H1 (cell line): Measurements from ENCODE around the gene ACAP3. TPM values are rescaled to one million over a fixed set of nuclear protein-coding genes. Genes with fewer than 3 reads are reported as not detected.

Experiments used
- polyA plus RNA-seq, 7 experiments: library from polyadenylated mRNA; depleted of rRNA in 3 of 7; stranded (reverse) in 5 of 7; unstranded in 2 of 7; fragments of >200 nt in 5 of 7; fragments of 200-250 nt in 2 of 7; gene quantifications; 1 replicate in 5 of 7; 2 replicates in 1 of 7; 4 replicates in 1 of 7; pipeline versions ENCODE4 v1.2.1 to v1.2.3, GENCODE V29; 2011 to 2013; ENCODE audit warnings: missing spikeins in 2 of 7, mixed read lengths in 2 of 7
- total RNA-seq: library from RNA; stranded (reverse); fragmentation: NEBNext Ultra II Directional; extraction: Animal tissue kit (Norgen Biotek cat#: 25700); gene quantifications from 2 replicates; pipeline ENCODE4 v1.2.1, GENCODE V29; 2021
- TF ChIP-seq, protein P1 (sequence below): fragments of 300-600 bp; sonication (generic); IDR thresholded peaks from 2 replicates; pipeline ENCODE4 v1.7.1; 2012; ENCODE audit warnings: low read length, moderate library complexity, mild to moderate bottlenecking, inconsistent platforms; ENCODE audit not compliant: insufficient replicate concordance

ACAP3 gene
- total and polyA plus RNA-seq, 2 of the 8 experiments (the other 6 are each of a cell fraction or from before 2014, with no cell fraction given) = 14.8 to 28.3 TPM

GRCh38 chr1:1281533-1282321, 26.0 kb downstream of the ACAP3 start (continued):
- TF ChIP-seq, protein P1, sequence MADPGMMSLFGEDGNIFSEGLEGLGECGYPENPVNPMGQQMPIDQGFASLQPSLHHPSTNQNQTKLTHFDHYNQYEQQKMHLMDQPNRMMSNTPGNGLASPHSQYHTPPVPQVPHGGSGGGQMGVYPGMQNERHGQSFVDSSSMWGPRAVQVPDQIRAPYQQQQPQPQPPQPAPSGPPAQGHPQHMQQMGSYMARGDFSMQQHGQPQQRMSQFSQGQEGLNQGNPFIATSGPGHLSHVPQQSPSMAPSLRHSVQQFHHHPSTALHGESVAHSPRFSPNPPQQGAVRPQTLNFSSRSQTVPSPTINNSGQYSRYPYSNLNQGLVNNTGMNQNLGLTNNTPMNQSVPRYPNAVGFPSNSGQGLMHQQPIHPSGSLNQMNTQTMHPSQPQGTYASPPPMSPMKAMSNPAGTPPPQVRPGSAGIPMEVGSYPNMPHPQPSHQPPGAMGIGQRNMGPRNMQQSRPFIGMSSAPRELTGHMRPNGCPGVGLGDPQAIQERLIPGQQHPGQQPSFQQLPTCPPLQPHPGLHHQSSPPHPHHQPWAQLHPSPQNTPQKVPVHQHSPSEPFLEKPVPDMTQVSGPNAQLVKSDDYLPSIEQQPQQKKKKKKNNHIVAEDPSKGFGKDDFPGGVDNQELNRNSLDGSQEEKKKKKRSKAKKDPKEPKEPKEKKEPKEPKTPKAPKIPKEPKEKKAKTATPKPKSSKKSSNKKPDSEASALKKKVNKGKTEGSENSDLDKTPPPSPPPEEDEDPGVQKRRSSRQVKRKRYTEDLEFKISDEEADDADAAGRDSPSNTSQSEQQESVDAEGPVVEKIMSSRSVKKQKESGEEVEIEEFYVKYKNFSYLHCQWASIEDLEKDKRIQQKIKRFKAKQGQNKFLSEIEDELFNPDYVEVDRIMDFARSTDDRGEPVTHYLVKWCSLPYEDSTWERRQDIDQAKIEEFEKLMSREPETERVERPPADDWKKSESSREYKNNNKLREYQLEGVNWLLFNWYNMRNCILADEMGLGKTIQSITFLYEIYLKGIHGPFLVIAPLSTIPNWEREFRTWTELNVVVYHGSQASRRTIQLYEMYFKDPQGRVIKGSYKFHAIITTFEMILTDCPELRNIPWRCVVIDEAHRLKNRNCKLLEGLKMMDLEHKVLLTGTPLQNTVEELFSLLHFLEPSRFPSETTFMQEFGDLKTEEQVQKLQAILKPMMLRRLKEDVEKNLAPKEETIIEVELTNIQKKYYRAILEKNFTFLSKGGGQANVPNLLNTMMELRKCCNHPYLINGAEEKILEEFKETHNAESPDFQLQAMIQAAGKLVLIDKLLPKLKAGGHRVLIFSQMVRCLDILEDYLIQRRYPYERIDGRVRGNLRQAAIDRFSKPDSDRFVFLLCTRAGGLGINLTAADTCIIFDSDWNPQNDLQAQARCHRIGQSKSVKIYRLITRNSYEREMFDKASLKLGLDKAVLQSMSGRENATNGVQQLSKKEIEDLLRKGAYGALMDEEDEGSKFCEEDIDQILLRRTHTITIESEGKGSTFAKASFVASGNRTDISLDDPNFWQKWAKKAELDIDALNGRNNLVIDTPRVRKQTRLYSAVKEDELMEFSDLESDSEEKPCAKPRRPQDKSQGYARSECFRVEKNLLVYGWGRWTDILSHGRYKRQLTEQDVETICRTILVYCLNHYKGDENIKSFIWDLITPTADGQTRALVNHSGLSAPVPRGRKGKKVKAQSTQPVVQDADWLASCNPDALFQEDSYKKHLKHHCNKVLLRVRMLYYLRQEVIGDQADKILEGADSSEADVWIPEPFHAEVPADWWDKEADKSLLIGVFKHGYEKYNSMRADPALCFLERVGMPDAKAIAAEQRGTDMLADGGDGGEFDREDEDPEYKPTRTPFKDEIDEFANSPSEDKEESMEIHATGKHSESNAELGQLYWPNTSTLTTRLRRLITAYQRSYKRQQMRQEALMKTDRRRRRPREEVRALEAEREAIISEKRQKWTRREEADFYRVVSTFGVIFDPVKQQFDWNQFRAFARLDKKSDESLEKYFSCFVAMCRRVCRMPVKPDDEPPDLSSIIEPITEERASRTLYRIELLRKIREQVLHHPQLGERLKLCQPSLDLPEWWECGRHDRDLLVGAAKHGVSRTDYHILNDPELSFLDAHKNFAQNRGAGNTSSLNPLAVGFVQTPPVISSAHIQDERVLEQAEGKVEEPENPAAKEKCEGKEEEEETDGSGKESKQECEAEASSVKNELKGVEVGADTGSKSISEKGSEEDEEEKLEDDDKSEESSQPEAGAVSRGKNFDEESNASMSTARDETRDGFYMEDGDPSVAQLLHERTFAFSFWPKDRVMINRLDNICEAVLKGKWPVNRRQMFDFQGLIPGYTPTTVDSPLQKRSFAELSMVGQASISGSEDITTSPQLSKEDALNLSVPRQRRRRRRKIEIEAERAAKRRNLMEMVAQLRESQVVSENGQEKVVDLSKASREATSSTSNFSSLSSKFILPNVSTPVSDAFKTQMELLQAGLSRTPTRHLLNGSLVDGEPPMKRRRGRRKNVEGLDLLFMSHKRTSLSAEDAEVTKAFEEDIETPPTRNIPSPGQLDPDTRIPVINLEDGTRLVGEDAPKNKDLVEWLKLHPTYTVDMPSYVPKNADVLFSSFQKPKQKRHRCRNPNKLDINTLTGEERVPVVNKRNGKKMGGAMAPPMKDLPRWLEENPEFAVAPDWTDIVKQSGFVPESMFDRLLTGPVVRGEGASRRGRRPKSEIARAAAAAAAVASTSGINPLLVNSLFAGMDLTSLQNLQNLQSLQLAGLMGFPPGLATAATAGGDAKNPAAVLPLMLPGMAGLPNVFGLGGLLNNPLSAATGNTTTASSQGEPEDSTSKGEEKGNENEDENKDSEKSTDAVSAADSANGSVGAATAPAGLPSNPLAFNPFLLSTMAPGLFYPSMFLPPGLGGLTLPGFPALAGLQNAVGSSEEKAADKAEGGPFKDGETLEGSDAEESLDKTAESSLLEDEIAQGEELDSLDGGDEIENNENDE = no peak
